ENCODE measurements around the gene ABCA8.
"Not testable (repeated sequence)": the region's sequence is repeated elsewhere in the genome, so short reads cannot be mapped to it uniquely, and the experiment has no call there.

The ABCA8 gene

DNA sequence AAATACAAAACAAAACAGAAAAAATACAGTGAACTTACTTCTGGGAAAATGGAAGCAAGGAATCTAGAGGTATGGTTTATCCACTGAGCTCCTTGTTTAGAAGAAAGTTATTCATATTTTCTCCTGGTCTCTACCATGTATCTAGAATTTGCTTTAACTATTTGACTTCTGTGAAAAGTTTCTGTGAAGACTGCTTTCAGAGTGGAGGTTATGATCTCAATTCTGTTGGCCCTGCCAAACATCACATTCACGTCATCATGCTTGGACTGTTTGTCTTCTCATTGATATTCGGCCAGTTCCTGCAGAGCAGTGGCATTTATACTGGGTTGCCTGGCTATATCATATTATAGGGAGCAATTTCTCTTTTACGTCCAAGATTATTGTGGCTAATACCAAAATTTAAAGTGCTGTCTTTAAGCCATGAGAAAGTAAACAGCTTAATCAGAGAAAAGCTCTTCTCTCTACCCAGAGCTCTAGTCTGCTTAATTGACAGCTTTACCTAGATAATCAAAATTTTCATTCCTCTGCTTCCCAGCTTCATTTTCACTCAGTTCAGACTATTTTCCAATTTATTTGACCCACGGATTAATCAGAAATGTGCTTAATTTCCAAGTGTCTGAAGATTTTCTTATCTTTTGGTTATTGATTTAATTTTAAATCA lies at the start of gene ABCA8:
TSS of gene ABCA8 (minus strand) at position 212 of the 661 bp plus-strand sequence. CDS start 13,358 bp downstream, outside the sequence.
- no peak for DNase-seq (ENCODE audit: low read depth)

GRCh38 chr17:69004759-69005158 lies 49.6 kb upstream of the ABCA8 start:
- DNase-seq (ENCODE audit: low read depth), result not testable (repeated sequence)

- not testable (repeated sequence) for DNase-seq (ENCODE audit: low read depth)
Observed at GRCh38 chr17:68999743-69000142, 44.6 kb upstream of the ABCA8 start.

DNA sequence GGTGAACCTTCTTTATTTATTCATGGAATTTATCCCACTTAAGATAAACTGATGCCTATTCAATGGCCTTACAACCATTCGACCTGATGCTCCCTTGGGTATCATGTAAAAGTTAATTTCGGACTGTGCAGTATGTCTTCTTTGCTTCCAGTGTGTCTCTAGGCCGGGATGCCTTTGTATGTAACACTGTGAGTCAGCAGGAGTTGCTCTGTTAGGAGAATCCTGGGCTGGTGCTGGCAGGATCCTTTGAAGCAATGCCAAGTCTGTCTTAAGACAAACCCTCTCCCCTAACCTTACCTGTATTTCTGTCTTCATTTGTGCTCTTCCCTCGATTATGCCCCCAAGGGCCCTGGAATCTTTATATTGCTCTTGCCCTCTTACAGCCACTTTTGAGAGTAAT lies 37.9 kb upstream of the ABCA8 start:
- no peak for DNase-seq (ENCODE audit: low read depth)

DNA sequence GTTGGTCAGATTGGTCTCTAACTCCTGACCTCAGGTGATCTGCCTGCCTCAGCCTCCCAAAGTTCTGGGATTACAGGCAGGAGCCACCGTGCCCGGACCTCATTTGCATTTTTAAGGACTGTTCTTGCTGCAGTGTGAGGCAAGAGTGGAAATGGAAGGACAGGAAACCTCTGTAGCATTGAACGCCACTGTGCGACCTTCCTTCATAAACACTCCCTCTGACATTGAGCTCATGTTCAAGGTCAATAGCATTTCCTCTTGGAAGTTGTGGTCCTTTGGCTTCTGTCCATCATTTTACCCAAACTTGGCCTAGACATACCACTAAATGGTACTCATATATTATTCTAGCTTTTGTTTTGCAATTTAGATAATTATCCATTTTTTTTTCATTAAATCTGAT lies 32.8 kb upstream of the ABCA8 start:
- DNase-seq (ENCODE audit: low read depth), result no peak

GRCh38 chr17:68981288-68981687 lies 26.1 kb upstream of the ABCA8 start:
- DNase-seq (ENCODE audit: low read depth), result peak; percentile 9

- DNase-seq (ENCODE audit: low read depth), result peak; percentile 5
Observed at GRCh38 chr17:68973098-68973846, 18.1 kb upstream of the ABCA8 start.

GRCh38 chr17:68972119-68972704 lies 17.0 kb upstream of the ABCA8 start:
- DNase-seq (ENCODE audit: low read depth), result no peak

- no peak for DNase-seq (ENCODE audit: low read depth)
Observed at GRCh38 chr17:68969101-68969500, 13.9 kb upstream of the ABCA8 start.

DNA sequence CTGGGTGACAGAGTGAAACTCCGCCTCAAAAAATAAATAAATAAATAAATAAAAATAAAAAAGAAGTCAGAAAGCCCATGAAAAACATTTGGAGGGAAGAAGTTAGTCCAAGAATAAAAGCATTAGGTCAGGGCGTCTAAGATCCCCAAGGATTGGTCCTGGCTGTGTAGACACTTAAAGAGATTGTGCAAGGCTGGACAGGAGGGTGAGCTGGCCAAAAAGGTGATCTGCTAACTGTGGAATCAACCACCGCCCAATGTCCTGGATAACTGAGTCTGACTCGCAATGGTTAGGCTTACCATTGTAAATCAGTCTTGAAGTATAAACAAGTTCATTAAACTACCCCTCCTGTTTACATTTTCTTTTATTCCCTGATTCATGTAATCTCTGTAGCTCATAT lies 8.8 kb upstream of the ABCA8 start:
- DNase-seq (ENCODE audit: low read depth), result no peak

DNA sequence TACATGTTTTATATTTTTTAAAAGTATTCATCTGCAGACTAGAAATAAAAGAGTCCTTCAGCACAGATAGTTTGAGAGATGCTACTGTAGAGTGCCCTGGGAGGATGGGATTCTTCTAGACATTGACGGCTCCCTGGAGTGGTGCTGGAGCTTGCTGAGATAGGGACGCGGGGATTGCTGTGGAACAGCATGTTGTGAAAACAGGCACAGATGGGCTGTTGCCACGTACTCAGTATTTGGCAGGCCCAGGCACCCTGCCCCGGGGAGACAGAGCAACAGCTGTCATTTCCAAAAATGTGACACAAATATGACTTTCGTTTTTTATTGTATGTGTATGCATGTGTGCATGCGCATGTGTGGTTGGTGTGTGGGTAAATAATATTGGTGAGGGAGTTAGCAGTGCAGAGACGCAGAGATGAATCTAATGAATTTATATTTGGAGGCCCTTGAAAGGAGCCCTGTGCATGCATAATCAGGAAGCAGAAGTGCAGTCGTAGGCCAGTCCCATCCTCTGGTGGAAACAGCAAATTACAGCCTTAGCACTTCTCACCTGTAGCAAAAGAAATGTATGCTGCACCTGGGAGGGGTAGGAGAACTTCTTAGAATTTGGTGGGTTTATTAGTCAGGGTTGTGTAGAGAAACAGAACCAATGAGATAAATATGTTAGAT lies 6.2 kb upstream of the ABCA8 start:
- DNase-seq (ENCODE audit: low read depth), result no peak

DNA sequence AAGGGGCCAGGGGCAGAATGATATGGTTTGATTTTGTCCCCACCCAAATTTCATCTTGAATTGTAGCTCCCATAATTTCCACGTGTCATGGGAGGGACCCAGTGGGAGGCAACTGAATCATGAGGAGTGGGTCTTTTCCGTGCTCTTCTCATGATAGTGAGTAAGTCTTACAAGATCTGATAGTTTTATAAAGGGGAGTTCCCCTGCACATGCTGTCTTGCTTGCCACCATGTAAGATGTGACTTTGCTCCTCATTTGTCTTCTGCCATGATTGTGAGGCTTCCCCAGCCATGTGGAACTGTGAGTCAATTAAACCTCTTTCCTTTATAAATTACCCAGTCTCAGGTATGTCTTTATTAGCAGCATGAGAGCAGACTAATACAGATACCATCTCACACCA lies 3.9 kb upstream of the ABCA8 start:
- DNase-seq (ENCODE audit: low read depth), result not testable (repeated sequence)

GRCh38 chr17:68957944-68958343 lies 2.8 kb upstream of the ABCA8 start:
- no peak for DNase-seq (ENCODE audit: low read depth)

GRCh38 chr17:68954146-68954896 lies 871 bp downstream of the ABCA8 start:
- DNase-seq (ENCODE audit: low read depth), result no peak

GRCh38 chr17:68953340-68953997 lies 1.7 kb downstream of the ABCA8 start:
- DNase-seq (ENCODE audit: low read depth), result no peak

- DNase-seq (ENCODE audit: low read depth), result no peak
Observed at GRCh38 chr17:68950725-68951124, 4.5 kb downstream of the ABCA8 start.

DNA sequence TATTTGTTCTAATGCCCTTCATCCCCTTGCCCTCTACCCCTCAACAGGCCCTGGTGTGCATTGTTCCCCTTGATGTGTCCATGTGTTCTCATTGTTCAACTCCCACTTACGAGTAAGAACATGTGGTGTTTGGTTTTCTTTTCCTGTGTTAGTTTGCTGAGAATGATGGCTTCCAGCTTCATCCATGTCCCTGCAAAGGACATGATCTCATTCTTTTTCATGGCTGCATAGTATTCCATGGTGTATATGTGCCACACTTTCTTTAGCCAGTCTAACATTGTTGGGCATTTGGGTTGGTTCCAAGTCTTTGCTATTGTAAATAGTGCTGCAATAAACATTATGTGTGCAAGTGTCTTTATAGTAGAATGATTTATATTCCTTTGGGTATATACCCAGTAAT lies 7.3 kb downstream of the ABCA8 start:
- not testable (repeated sequence) for DNase-seq (ENCODE audit: low read depth)

DNA sequence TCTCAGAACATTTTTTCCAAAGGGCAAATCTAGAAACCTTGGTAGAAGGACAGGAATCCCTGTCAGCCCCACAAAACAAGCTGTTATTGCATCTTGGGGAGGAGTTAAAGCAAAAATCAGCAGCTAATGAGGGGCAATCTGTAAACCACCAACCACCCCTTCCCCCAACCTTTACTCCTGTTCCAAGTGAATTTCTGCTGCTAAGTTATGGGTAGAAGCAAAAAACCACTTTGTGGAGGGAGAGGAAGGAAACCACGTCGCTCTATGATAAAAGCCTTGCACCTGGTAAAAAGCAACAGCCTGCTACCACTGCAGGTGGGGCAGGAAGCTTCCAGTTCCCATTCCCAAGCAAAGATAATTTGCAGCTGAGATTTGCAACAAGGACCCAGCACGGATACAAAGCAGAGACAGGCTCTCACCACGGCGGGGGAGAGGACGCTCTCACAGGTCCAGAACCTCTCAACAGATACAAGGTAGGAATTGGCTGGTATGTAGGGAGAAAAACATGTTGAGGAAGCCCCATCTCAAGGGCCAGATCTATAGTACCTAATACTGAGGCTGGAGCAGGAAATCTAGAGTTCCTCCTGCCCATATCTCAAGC lies 10.7 kb downstream of the ABCA8 start:
- DNase-seq (ENCODE audit: low read depth), result no peak

DNA sequence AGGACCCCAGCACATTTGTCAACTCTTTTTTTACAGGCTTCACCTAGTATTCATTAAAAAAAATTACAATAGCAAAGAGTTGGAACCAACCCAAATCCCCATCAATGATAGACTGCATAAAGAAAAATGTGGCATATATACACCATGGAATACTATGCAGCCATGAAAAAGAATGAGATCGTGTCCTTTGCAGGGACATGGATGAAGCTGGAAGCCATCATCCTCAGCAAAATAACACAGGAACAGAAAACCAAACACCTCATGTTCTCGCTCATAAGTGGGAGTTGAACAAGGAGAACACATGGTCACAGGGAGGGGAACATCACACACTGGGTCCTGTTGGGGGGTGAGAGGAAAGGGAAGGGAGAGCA lies 11.4 kb downstream of the ABCA8 start:
- DNase-seq (ENCODE audit: low read depth), result not testable (repeated sequence)

- no peak for DNase-seq (ENCODE audit: low read depth)
Observed at GRCh38 chr17:68943123-68943811, 11.9 kb downstream of the ABCA8 start.

Measured in CMK (cell line).